ENCODE measurements around the gene STK4.

The STK4 gene

DNA sequence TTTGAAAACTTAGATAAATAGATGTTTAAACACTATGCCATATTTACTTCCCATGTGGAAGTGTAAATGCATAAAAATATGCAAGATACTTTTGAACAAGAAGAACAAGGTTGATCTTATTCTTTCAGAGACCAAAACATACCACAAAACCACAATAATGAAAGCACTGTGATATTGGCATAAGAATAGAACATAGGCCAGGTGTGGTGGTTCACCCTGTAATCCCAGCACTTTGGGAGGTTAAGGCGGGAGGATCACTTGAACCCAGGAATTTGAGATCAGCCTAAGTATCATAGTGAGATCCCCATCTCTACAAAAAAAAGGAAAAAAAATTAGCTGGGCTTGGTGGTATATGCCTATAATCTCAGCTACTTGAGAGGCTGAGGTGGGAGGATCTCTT is 68.1 kb downstream of the STK4 start:
- H3K4me1 Mint-ChIP-seq (ENCODE audit: low read depth) = peaks cover 37% of the 10 kb centered on the region
- no peak for DNase-seq (ENCODE audit: low spot score)
- peaks cover 34% of the 10 kb centered on the region for H3K36me3 Mint-ChIP-seq (ENCODE audit: low read depth)
- H3K9me3 Mint-ChIP-seq = no peaks in the 10 kb centered on the region
- no peak overlapping the region for H3K4me3 Mint-ChIP-seq
- no peaks in the 10 kb centered on the region for H3K27me3 Mint-ChIP-seq (ENCODE audit: low read depth)
- no peak overlapping the region for H3K27ac Mint-ChIP-seq

DNA sequence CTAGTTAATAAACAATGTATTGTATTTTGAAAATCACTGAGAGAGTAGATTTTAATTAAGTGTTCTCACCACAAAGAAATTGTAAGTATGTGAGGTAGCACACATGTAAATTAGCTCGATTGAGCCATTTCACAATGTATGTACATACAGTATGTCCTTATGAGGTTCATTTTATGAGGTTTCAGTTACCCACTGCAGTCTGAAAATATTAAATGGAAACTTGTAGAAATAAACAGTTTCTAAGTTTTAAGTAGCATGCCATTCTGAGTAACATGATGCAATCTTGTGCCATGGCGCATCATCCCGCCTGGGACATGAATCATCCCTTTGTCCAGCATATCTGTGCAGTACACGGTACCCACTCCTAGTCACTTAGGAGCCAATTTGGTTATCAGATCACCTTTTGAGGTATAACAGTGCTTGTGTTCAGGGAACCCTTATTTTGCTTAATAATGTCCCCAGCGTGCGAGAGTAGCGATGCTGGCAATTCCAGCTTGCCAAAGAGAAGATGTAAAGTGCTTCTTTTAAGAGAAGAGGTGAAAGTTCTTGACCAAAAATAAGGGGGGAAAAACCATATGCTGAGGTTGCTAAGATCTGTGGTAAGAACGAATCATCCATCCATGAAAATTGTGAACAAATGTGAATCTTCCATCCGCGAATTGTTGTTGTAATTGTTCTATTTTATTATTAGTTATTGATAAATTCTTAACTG is 69.9 kb downstream of the STK4 start:
- Mint-ChIP-seq H3K4me1 (ENCODE audit: low read depth) (peaks cover 39% of the 10 kb centered on the region), H3K36me3 (ENCODE audit: low read depth) (peaks cover 43% of the 10 kb centered on the region), H3K27me3 (ENCODE audit: low read depth) (no peaks in the 10 kb centered on the region), H3K4me3 (no peak overlapping the region), H3K27ac (no peak overlapping the region), H3K9me3 (no peaks in the 10 kb centered on the region)
- peak; percentile 29 for DNase-seq (ENCODE audit: low spot score)

DNA sequence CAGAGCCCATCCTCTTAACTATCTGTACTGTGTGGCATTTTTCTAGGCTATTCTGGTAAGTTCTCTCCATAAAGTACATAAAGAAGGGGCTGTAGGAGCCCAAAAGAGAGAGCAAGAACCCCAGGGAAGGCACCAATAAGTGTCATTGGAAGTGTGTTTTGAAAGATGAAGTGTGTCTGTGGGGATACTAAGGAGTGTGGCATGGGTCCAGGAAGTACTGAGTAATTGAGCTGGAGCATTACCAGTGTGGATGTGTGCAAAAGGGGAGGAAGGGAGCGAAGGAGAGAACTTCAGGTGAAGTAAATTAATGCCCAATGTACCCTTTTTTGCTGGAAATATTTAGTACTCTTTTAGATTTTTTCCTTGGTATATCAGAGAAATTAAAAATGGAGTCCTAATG is 70.7 kb downstream of the STK4 start:
- Mint-ChIP-seq H3K4me3 (no peak overlapping the region), H3K27ac (no peak overlapping the region), H3K4me1 (ENCODE audit: low read depth) (peaks cover 42% of the 10 kb centered on the region), H3K36me3 (ENCODE audit: low read depth) (peaks cover 45% of the 10 kb centered on the region), H3K9me3 (no peaks in the 10 kb centered on the region), H3K27me3 (ENCODE audit: low read depth) (no peaks in the 10 kb centered on the region)
- no peak for DNase-seq (ENCODE audit: low spot score)

DNA sequence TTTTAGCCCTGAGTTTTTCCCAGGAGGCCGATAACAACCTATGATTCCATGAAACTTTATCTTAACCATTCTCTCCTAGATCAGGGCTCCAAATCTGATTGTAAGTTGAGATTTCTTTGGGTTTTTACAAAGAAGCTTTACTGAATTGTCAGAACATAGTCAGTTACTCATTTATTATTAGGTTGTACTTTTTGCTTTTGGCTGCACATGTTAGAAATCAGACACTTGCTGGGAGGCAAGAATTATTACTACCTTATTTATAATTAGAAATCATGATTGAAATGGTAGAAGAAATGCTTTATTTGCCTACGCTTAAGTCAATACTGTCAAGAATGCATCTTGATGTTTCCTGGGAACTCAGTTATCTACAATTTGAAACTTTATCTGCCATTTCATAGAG is 71.3 kb downstream of the STK4 start:
- H3K4me3 Mint-ChIP-seq = no peak overlapping the region
- no peaks in the 10 kb centered on the region for H3K9me3 Mint-ChIP-seq
- no peak overlapping the region for H3K27ac Mint-ChIP-seq
- DNase-seq (ENCODE audit: low spot score) = no peak
- peaks cover 44% of the 10 kb centered on the region for H3K36me3 Mint-ChIP-seq (ENCODE audit: low read depth)
- peaks cover 41% of the 10 kb centered on the region for H3K4me1 Mint-ChIP-seq (ENCODE audit: low read depth)
- no peaks in the 10 kb centered on the region for H3K27me3 Mint-ChIP-seq (ENCODE audit: low read depth)

DNA sequence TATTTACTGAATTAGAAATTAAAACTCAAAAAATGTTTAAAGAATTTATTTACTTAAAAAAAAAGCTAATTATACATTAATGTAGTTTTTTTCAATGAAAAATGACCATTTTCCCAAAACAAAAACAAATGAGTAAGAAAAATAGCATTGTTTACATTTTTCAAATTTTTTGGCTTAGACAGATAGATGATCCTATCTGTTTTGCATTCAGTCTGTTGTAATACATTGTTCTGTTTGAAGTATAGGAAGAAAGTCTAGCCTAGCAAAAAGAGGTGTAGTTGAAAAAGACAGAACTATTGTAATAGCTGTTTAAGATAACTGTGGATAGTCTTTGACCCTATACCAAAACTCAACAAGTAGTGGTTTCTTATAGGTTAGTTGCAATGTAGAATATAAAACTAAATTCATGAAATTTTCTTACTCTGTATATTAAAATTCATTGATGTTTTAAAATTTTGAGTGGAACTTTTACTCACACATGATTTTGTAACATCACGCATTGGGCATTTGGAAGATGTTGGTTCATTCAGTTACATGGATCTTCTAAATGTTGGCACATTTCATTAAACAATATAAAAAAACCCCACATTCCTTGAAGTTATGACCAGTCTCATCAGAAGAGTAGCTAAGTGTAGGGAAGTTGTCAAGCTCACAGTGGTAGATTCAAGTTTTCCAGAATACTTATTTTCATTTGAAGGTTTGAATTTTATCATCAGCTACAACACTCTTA is 72.6 kb downstream of the STK4 start:
- Mint-ChIP-seq H3K4me3 (no peak overlapping the region), H3K9me3 (no peaks in the 10 kb centered on the region), H3K4me1 (ENCODE audit: low read depth) (peaks cover 40% of the 10 kb centered on the region), H3K36me3 (ENCODE audit: low read depth) (peaks cover 46% of the 10 kb centered on the region), H3K27me3 (ENCODE audit: low read depth) (no peaks in the 10 kb centered on the region), H3K27ac (no peak overlapping the region)
- DNase-seq (ENCODE audit: low spot score) = no peak

DNA sequence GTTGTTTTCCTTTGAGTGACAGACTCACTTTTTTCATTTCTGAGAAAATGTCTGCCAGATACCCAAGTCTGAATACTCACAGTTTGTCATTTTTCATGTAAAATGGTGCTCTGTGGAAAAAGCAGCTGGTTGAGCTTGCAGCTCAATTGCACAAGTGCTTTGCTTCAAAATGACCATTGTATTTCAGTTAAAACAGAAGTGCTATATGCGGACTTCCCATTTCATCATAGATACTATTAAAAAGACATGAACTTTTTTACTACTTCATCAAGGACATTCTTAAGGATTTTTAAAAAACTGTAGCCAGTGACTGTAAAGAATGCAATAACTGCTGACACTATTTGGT is 73.1 kb downstream of the STK4 start:
- no peak for DNase-seq (ENCODE audit: low spot score)
- Mint-ChIP-seq H3K27me3 (ENCODE audit: low read depth) (no peaks in the 10 kb centered on the region), H3K4me3 (no peak overlapping the region), H3K36me3 (ENCODE audit: low read depth) (peaks cover 49% of the 10 kb centered on the region), H3K27ac (no peak overlapping the region), H3K4me1 (ENCODE audit: low read depth) (peaks cover 39% of the 10 kb centered on the region), H3K9me3 (no peaks in the 10 kb centered on the region)

DNA sequence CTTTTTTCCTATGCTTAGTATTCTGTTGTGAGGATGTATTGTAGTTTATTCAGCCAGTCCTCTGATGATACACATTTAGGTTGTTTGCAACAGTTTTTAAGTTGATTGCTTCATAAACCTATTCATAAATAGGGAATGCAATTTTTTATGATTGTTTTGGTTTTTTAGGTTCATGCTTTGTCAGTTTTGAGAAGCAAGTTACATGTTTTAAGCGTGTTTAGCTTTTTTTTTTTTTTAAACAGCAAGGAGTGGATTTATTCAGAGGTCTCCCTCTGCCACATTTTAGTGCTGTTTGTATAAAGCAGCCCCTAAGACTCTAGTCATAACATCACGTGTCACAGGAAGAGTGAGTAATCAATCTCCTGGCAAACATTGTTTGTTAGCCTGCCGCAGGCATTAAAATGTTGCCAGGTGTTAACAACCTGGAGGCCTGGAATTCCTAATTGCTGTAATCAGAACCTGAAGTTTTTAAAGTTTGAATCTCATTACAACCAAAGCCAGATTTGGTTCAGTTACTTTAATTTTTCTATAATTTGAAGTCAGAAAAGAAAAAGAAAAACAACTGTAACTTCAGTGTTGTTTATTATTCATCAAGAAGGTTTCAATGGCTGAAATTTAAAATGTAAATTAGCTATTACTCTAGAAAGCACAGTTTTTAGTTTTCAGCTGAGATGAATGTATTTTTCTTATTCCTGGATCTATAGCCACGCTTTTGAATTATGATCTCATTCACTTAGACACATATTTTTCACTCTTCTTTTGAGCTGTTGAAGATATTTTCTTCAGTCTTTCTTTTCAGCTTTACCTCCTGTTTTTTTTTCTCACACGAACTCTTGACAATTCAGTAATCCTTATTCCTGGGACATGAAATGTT is 75.4 kb downstream of the STK4 start:
- Mint-ChIP-seq H3K27me3 (ENCODE audit: low read depth) (no peaks in the 10 kb centered on the region), H3K36me3 (ENCODE audit: low read depth) (peaks cover 41% of the 10 kb centered on the region), H3K9me3 (no peaks in the 10 kb centered on the region), H3K4me1 (ENCODE audit: low read depth) (peaks cover 28% of the 10 kb centered on the region), H3K27ac (peak overlapping the region; percentile 4), H3K4me3 (no peak overlapping the region)
- DNase-seq (ENCODE audit: low spot score) = no peak

DNA sequence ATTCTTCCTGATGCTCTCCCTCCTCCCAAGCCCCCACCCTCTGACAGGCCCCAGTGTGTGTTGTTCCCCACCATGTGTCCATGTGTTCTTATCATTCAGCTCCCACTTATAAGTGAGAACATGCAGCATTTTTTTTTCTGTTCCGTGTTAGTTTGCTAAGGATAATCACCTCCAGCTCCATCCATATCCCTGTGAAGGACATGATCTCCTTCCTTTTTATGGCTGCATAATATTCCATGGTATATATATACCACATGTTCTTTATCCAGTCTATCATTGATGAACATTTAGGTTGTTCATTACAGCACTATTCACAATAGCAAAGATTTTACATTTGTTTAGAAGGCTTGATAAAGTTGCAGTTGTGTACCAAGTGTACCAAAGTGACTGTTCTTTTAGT is 76.7 kb downstream of the STK4 start:
- Mint-ChIP-seq H3K36me3 (ENCODE audit: low read depth) (peaks cover 47% of the 10 kb centered on the region), H3K4me3 (no peak overlapping the region), H3K4me1 (ENCODE audit: low read depth) (peaks cover 30% of the 10 kb centered on the region), H3K9me3 (no peaks in the 10 kb centered on the region), H3K27ac (no peak overlapping the region), H3K27me3 (ENCODE audit: low read depth) (no peaks in the 10 kb centered on the region)
- no peak for DNase-seq (ENCODE audit: low spot score)

DNA sequence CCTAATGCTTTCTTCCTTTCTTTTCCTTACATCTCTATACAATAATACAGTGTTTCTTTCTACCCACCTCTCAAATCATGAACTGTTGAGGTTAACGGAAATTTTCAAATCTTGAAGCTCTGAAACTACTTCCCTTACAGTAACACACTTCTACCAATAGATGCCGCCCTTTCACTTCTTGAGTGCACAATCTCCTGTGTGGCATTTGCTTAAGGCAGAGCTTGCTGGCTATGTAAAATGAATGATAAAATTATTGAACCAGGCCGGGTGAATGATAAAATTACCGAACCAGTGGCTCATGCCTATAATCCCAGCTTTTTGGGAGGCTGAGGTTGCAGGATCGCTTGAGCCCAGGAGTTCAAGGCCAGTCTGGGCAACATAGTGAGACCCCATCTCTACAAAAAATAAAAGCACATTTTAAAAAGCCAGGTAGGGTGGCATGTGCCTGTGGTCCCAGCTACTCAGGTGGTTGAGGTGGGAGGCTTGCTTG is 77.8 kb downstream of the STK4 start:
- DNase-seq (ENCODE audit: low spot score) = no peak
- peaks cover 48% of the 10 kb centered on the region for H3K36me3 Mint-ChIP-seq (ENCODE audit: low read depth)
- H3K4me3 Mint-ChIP-seq = no peak overlapping the region
- no peaks in the 10 kb centered on the region for H3K9me3 Mint-ChIP-seq
- H3K27ac Mint-ChIP-seq = peak overlapping the region; percentile 56
- H3K27me3 Mint-ChIP-seq (ENCODE audit: low read depth) = no peaks in the 10 kb centered on the region
- peaks cover 33% of the 10 kb centered on the region for H3K4me1 Mint-ChIP-seq (ENCODE audit: low read depth)

DNA sequence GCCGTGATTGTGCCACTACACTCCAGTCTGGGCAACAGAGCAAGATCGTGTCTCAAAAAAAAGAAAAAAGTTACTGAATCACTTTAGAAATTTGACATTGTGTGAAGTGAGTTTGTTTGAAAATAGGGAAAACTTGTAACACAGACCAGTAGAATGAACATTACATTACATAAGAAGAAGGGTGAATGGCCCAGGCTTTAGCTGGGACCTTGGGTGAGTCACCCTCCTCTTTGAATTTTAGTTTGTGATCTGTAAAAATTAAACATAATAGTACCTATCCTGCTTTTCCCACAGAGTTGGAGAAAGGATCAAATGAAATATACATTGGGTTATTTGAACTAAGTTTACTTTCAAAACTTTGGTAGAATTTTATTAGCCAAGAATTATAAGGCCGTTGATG is 78.3 kb downstream of the STK4 start:
- H3K9me3 Mint-ChIP-seq = no peaks in the 10 kb centered on the region
- H3K4me3 Mint-ChIP-seq = no peak overlapping the region
- no peak for DNase-seq (ENCODE audit: low spot score)
- H3K4me1 Mint-ChIP-seq (ENCODE audit: low read depth) = peaks cover 38% of the 10 kb centered on the region
- no peak overlapping the region for H3K27ac Mint-ChIP-seq
- no peaks in the 10 kb centered on the region for H3K27me3 Mint-ChIP-seq (ENCODE audit: low read depth)
- H3K36me3 Mint-ChIP-seq (ENCODE audit: low read depth) = peaks cover 48% of the 10 kb centered on the region

DNA sequence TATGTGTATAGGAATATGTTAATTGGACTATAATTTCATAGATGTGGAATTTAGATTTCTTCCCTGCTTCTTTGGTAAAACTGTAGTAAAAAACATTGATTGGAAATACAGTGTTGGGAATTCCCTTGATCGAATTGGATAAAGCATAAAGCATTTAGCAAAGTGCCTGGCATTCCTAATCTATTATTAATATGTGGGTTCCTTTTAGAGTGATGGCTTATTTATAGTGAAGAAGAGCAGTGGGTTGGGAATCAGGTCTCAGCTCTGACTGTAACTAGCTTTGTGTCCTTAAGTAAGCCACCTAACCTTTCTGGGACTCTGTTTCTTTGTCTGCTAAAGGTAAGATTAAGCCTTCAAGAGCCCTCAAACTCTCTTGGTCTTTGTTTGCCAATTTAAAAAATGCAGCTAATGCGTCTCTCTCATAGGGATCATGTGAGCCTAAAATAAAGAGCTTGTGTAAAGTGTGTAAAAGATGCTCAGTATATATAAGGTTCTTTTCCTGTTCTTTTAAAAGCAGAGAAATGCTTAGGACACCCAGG is 81.3 kb downstream of the STK4 start:
- Mint-ChIP-seq H3K4me1 (ENCODE audit: low read depth) (peaks cover 47% of the 10 kb centered on the region), H3K9me3 (no peaks in the 10 kb centered on the region), H3K27me3 (ENCODE audit: low read depth) (no peaks in the 10 kb centered on the region), H3K27ac (no peak overlapping the region), H3K4me3 (no peak overlapping the region), H3K36me3 (ENCODE audit: low read depth) (peaks cover 41% of the 10 kb centered on the region)
- no peak for DNase-seq (ENCODE audit: low spot score)

DNA sequence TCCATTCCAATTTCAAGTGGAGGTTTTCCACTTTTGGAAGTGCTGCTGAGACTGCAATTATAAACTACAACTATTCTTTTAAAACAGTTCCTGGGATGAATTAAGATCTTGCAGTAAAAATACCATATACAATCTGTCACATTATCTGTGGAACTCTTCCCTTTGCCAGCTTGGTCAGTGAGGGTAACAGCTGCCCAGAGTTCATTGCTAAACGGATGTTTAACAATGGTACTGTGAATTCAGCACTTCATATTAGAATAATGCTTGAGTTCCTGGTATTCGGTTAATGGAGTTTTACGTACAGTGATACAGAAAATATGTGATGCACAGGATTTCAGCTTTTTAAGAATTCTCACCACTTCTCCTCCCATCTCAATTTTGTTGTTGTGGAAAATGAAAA is 83.1 kb downstream of the STK4 start:
- Mint-ChIP-seq H3K36me3 (ENCODE audit: low read depth) (peaks cover 35% of the 10 kb centered on the region), H3K4me1 (ENCODE audit: low read depth) (peaks cover 42% of the 10 kb centered on the region), H3K4me3 (peak overlapping the region; percentile 30), H3K9me3 (no peaks in the 10 kb centered on the region), H3K27me3 (ENCODE audit: low read depth) (no peaks in the 10 kb centered on the region), H3K27ac (peak overlapping the region; percentile 79)
- DNase-seq (ENCODE audit: low spot score) = no peak

DNA sequence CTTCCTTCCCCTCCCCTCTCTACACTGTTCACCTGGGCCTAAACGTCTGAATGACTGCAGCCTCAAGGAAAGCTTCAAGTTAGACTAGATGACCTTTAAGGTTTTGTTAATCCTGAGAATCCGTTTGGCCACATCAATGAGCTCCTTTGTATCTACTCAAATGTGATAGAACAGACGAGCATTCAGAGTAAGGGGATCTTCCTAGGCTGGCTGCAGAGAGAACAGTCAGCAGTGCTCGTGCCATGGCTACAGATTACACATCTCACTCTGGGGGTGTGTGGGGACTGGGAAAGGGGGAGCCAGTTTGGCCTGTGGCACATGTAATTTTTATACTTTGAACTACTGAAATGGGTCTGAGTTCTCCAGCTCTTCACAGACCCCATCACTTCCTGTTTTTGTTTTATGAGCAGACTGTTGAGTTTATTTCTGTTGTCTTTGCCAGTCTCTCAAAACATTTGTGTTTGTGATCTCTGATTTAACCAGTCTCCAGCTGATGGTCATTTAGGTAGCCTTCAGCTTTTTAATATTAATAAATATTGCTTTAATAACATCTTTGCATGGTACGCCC is 83.7 kb downstream of the STK4 start:
- H3K4me3 Mint-ChIP-seq = peak overlapping the region; percentile 30
- peaks cover 36% of the 10 kb centered on the region for H3K36me3 Mint-ChIP-seq (ENCODE audit: low read depth)
- H3K27ac Mint-ChIP-seq = peak overlapping the region; percentile 79
- peak; percentile 29 for DNase-seq (ENCODE audit: low spot score)
- H3K27me3 Mint-ChIP-seq (ENCODE audit: low read depth) = no peaks in the 10 kb centered on the region
- no peaks in the 10 kb centered on the region for H3K9me3 Mint-ChIP-seq
- peaks cover 45% of the 10 kb centered on the region for H3K4me1 Mint-ChIP-seq (ENCODE audit: low read depth)

All from T-helper 2 cell treated with Interferon-gamma antibody and Interleukin-4, amounts not matched to agents 5 μg/mL and 100 μg/mL, for 36 hours (primary cell).